IMR-90 (cell line): ENCODE data around the gene DBN1. TPM values are rescaled to one million over a fixed set of nuclear protein-coding genes. Genes with fewer than 3 reads are reported as not detected.

Experiments used
- ATAC-seq: fragments of 200-7000 bp; cut with Tn5 transposase; 2 replicates; pipeline ENCODE4 v1.9.1; 2020; ENCODE audit warnings: low read depth, mild to moderate bottlenecking, moderate library complexity
- BruUV-seq: library from RNA; stranded (reverse); fragments of 400-500 nt; replicated peaks from 2 replicates; lab custom pipeline; 2021; lab: Mats Ljungman, UMichigan
- CTCF ChIA-PET: fragments of 300-600 bp; formaldehyde crosslinking; extraction: SDS; loops from one replicate; lab custom pipeline; 2021; ENCODE audit warnings: antibody characterized with exemption; lab: Yijun Ruan, JAX
- POLR2A ChIA-PET: fragments of 300-600 bp; sonication (Branson Sonifier 250); formaldehyde crosslinking; loops from one replicate; lab custom pipeline; 2022; ENCODE audit warnings: antibody characterized with exemption; ENCODE audit not compliant: unreplicated experiment; lab: Charles Lee
- DNase-seq: peaks from one replicate; pipeline ENCODE4 v3.0.0; 2013
- H2AFZ ChIP-seq: replicated peaks from 2 replicates; pipeline ENCODE3; 2013; ENCODE audit warnings: low read length, mild to moderate bottlenecking; ENCODE audit not compliant: poor library complexity
- H2AK5ac ChIP-seq: 2 replicates; pipeline ENCODE4 v1.6.1; 2013; ENCODE audit warnings: low read depth, low read length, inconsistent platforms
- H2AK9ac ChIP-seq: replicated peaks from 2 replicates; pipeline ENCODE3; 2013; ENCODE audit warnings: mild to moderate bottlenecking, low read depth, low read length, moderate library complexity; ENCODE audit not compliant: poor library complexity
- H2BK120ac ChIP-seq: 2 replicates; pipeline ENCODE4 v1.6.1; 2013; ENCODE audit warnings: low read depth, low read length, inconsistent platforms
- H2BK15ac ChIP-seq: 3 replicates; pipeline ENCODE4 v1.6.1; 2013; ENCODE audit warnings: low read depth, low read length, inconsistent platforms
- H2BK20ac ChIP-seq: 2 replicates; pipeline ENCODE4 v1.6.1; 2013; ENCODE audit warnings: low read depth, mild to moderate bottlenecking, inconsistent platforms, low read length, moderate library complexity
- H2BK5ac ChIP-seq: 2 replicates; pipeline ENCODE4 v1.6.1; 2013; ENCODE audit warnings: mild to moderate bottlenecking, low read depth, low read length, inconsistent platforms; ENCODE audit not compliant: poor library complexity, severe bottlenecking
- H3K14ac ChIP-seq: replicated peaks from 2 replicates; pipeline ENCODE4 v1.6.1; 2013; ENCODE audit warnings: low read depth, low read length, inconsistent platforms
- H3K18ac ChIP-seq: 2 replicates; pipeline ENCODE4 v1.6.1; 2013; ENCODE audit warnings: low read depth, low read length, control low read depth
- H3K23ac ChIP-seq: 2 replicates; pipeline ENCODE4 v1.6.1; 2013; ENCODE audit warnings: low read depth, low read length, inconsistent platforms
- H3K27ac ChIP-seq: 2 replicates; pipeline ENCODE4 v1.5.1; 2013; ENCODE audit warnings: mild to moderate bottlenecking, control low read depth, low read length; ENCODE audit not compliant: insufficient read depth
- H3K27me3 ChIP-seq: 2 replicates; pipeline ENCODE4 v1.6.1; 2013; ENCODE audit warnings: low read length; ENCODE audit not compliant: control insufficient read depth, insufficient read depth
- H3K36me3 ChIP-seq: 2 replicates; pipeline ENCODE4 v1.6.1; 2013; ENCODE audit warnings: low read length, mixed read lengths; ENCODE audit not compliant: control insufficient read depth, insufficient read depth
- H3K4ac ChIP-seq: 2 replicates; pipeline ENCODE4 v1.6.1; 2013; ENCODE audit warnings: low read depth, low read length, inconsistent platforms
- H3K4me1 ChIP-seq: 2 replicates; pipeline ENCODE4 v1.6.1; 2013; ENCODE audit warnings: low read length, mixed read lengths; ENCODE audit not compliant: control insufficient read depth, insufficient read depth
- H3K4me2 ChIP-seq: 2 replicates; pipeline ENCODE4 v1.6.1; 2013; ENCODE audit warnings: low read depth, mild to moderate bottlenecking, control low read depth, low read length, moderate library complexity
- H3K4me3 ChIP-seq: 2 replicates; pipeline ENCODE4 v1.5.1; 2013; ENCODE audit warnings: low read depth, mild to moderate bottlenecking, control low read depth, low read length, moderate library complexity; ENCODE audit not compliant: insufficient read depth
- H3K56ac ChIP-seq: 2 replicates; pipeline ENCODE4 v1.6.1; 2013; ENCODE audit warnings: low read length, inconsistent platforms; ENCODE audit not compliant: insufficient read depth; ENCODE audit errors: extremely low read depth
- H3K79me1 ChIP-seq, 2 experiments: 2 replicates each; pipeline ENCODE4 v1.6.1; 2013; ENCODE audit warnings: low read length in 2 of 2, inconsistent platforms in 1 of 2, low read depth in 1 of 2
- H3K9ac ChIP-seq: 2 replicates; pipeline ENCODE4 v1.6.1; 2013; ENCODE audit warnings: low read depth, low read length, control low read depth
- H3K9me1 ChIP-seq: 2 replicates; pipeline ENCODE4 v1.6.1; 2013; ENCODE audit warnings: low read length, inconsistent platforms; ENCODE audit not compliant: insufficient read depth
- H3K9me3 ChIP-seq: 2 replicates; pipeline ENCODE4 v1.6.1; 2013; ENCODE audit warnings: low read length; ENCODE audit not compliant: control insufficient read depth, insufficient read depth
- H4K20me1 ChIP-seq: 2 replicates; pipeline ENCODE4 v1.6.1; 2013; ENCODE audit warnings: low read length, inconsistent platforms; ENCODE audit not compliant: insufficient read depth
- H4K5ac ChIP-seq: 2 replicates; pipeline ENCODE4 v1.6.1; 2013; ENCODE audit warnings: mild to moderate bottlenecking, low read depth, low read length, control low read depth
- H4K8ac ChIP-seq, 2 experiments: 2 replicates each; pipeline ENCODE4 v1.6.1; 2013; ENCODE audit warnings: low read depth in 2 of 2, low read length in 2 of 2, control low read depth in 1 of 2, inconsistent platforms in 1 of 2
- H4K91ac ChIP-seq: 2 replicates; pipeline ENCODE4 v1.6.1; 2013; ENCODE audit warnings: low read depth, low read length, inconsistent platforms; ENCODE audit not compliant: insufficient read depth
- CHD1 ChIP-seq: IDR thresholded peaks from 2 replicates; pipeline ENCODE4 v1.6.1; 2012; ENCODE audit warnings: low read depth, low read length, improper control_type of control experiment
- FOS ChIP-seq: fragments of 150-350 bp; IDR thresholded peaks from 2 replicates; pipeline ENCODE4 v1.6.1; 2016; ENCODE audit warnings: low read depth, low read length
- MAFK ChIP-seq: IDR thresholded peaks from 2 replicates; pipeline ENCODE4 v1.6.1; 2012; ENCODE audit warnings: low read depth, low read length, improper control_type of control experiment
- MAZ ChIP-seq: IDR thresholded peaks from 2 replicates; pipeline ENCODE4 v1.6.1; 2012; ENCODE audit warnings: low read depth, mild to moderate bottlenecking, low read length, improper control_type of control experiment, moderate library complexity, borderline replicate concordance
- NFE2L2 ChIP-seq: fragments of 150-350 bp; IDR thresholded peaks from 2 replicates; pipeline ENCODE4 v1.6.1; 2016; ENCODE audit warnings: low read depth, mild to moderate bottlenecking, low read length
- SMC3 ChIP-seq: fragments of 150-350 bp; IDR thresholded peaks from 2 replicates; pipeline ENCODE4 v1.6.1; 2016; ENCODE audit warnings: low read depth, mild to moderate bottlenecking, antibody characterized with exemption, low read length, moderate library complexity
- WGBS, 2 experiments: methylation state at CpG; one replicate each; pipeline versions ENCODE4 v1.1.5 to v1.1.7; 2013; ENCODE audit warnings: missing lambda C conversion rate in 2 of 2; ENCODE audit not compliant: insufficient read length in 1 of 2; ENCODE audit errors: extremely low coverage in 2 of 2; 5-methylcytosine and 5-hydroxymethylcytosine counted together
- dilution Hi-C: fragments of 300-500 bp; cut with HindIII; formaldehyde crosslinking; loops from one replicate; pipeline ENCODE4 v1.14.3; 2018; ENCODE audit warnings: low sequenced_read_pairs; ENCODE audit not compliant: unreplicated experiment
- in situ Hi-C: fragments of 300-500 bp; cut with MboI; formaldehyde crosslinking; loops from 3 replicates; pipeline ENCODE4 v1.14.3; 2019; ENCODE audit warnings: low sequenced_read_pairs, inconsistent platforms, mixed read lengths
- intact Hi-C: fragments of 100-400 bp; cut with micrococcal nuclease; formaldehyde crosslinking; loops from 2 replicates; pipeline ENCODE4 v1.10.0; 2022
- polyA plus RNA-seq, 3 experiments: library from polyadenylated mRNA; depleted of rRNA; stranded (reverse); fragments of >200 nt; gene quantifications; 2 replicates each; pipeline ENCODE4 v1.2.3, GENCODE V29; 2012; ENCODE audit warnings: low replicate concordance in 1 of 3
- total RNA-seq: library from RNA; depleted of rRNA; stranded (reverse); fragments of >200 nt; gene quantifications from 2 replicates; pipeline ENCODE4 v1.2.3, GENCODE V29; 2012
- TF ChIP-seq, protein P1 (sequence below): conservative IDR thresholded peaks from 2 replicates; pipeline ENCODE4 v1.5.1; 2012; ENCODE audit warnings: mild to moderate bottlenecking, low read depth, low read length, improper control_type of control experiment
- TF ChIP-seq, protein P2 (sequence below): fragments of 150-350 bp; IDR thresholded peaks from 2 replicates; pipeline ENCODE4 v1.6.1; 2016; ENCODE audit warnings: low read depth, mild to moderate bottlenecking, low read length, moderate library complexity, borderline replicate concordance

DBN1 gene
- total and polyA plus RNA-seq, 2 of the 4 experiments (the other 2 are of a cell fraction) = 122 to 187 TPM

DNA sequence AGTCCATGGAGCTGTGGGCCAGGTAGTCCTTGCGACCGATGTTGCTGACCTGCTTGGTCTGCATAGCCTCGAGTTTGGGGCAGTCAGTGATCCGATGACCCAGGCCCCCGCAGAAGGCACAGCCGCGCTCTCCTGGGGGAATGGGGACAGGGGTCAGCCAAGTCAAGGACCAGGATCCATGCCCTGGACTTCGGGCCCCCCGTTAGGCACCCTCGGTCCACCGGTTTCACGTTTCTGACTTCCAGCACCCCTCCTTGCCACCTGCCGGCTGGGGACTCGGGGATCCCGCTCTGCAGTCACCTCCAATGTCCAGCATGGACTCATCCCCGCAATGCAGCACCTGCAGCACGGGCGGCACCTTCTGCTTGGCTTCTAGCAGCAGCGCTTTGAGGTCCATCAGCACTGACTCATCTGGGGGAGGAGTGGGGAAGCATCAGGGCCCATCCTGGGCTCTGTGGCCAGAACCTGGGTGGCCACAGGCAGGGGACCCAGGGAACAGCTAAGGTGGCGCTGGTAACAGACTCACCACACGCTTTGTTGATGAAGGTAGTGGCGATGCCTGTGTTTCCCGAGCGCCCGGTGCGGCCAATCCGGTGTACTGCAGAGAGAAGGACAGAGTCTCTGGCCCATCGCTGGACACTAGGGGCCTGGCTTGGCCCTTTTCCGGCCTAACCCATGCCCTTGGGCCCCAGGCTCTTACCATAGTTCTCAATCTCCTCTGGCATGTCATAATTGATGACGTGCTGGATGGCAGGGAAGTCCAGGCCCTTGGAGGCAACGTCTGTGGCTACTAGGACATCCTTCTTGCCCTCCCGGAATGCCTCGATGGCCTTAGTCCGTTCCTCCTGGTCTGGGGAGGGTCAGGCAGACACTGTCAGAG, 38.6 kb upstream of the DBN1 start:
- Histone ChIP-seq H2BK5ac (no peak overlapping the region), H4K5ac (no peak overlapping the region), H2BK120ac (no peak overlapping the region), H3K4me1 (peaks cover 7% of the 10 kb centered on the region), H4K91ac (no peak overlapping the region), H3K18ac (no peak overlapping the region), H3K9ac (no peak overlapping the region), H4K8ac (no peak overlapping the region), H3K79me1 (peaks cover 24 to 30% of the 10 kb centered on the region in 2 experiments; a peak in 3 of 4 replicates), H3K56ac (no peak overlapping the region), H3K9me1 (no peaks in the 10 kb centered on the region), H2BK15ac (no peak overlapping the region), H3K9me3 (no peaks in the 10 kb centered on the region), H3K27me3 (no peaks in the 10 kb centered on the region), H2AFZ (no peak overlapping the region), H2AK9ac (peak overlapping the region; percentile 50), H2AK5ac (no peak overlapping the region), H4K20me1 (no peaks in the 10 kb centered on the region; the same call in 1 of the 2 replicates), H3K14ac (no peak overlapping the region), H3K36me3 (peaks cover 59% of the 10 kb centered on the region), H3K27ac (no peak overlapping the region), H3K4me3 (no peak overlapping the region), H2BK20ac (no peak overlapping the region), H3K4me2 (no peak overlapping the region), H3K23ac (no peak overlapping the region), H3K4ac (no peak overlapping the region)
- 97% methylated on average over 21 of the region's 34 CpGs; no CpG with 5 or more reads in 1 of the 2 experiments for WGBS, 2 experiments
- intact Hi-C loops = no loop called here
- dilution Hi-C loops = no loop called here
- TF ChIP-seq CHD1 = no peak
- TF ChIP-seq NFE2L2 = no peak
- no peak for TF ChIP-seq SMC3
- TF ChIP-seq MAFK = no peak
- no peak for TF ChIP-seq FOS
- TF ChIP-seq, protein P1, sequence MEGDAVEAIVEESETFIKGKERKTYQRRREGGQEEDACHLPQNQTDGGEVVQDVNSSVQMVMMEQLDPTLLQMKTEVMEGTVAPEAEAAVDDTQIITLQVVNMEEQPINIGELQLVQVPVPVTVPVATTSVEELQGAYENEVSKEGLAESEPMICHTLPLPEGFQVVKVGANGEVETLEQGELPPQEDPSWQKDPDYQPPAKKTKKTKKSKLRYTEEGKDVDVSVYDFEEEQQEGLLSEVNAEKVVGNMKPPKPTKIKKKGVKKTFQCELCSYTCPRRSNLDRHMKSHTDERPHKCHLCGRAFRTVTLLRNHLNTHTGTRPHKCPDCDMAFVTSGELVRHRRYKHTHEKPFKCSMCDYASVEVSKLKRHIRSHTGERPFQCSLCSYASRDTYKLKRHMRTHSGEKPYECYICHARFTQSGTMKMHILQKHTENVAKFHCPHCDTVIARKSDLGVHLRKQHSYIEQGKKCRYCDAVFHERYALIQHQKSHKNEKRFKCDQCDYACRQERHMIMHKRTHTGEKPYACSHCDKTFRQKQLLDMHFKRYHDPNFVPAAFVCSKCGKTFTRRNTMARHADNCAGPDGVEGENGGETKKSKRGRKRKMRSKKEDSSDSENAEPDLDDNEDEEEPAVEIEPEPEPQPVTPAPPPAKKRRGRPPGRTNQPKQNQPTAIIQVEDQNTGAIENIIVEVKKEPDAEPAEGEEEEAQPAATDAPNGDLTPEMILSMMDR = no peak
- no peak for TF ChIP-seq MAZ
- TF ChIP-seq, protein P2, sequence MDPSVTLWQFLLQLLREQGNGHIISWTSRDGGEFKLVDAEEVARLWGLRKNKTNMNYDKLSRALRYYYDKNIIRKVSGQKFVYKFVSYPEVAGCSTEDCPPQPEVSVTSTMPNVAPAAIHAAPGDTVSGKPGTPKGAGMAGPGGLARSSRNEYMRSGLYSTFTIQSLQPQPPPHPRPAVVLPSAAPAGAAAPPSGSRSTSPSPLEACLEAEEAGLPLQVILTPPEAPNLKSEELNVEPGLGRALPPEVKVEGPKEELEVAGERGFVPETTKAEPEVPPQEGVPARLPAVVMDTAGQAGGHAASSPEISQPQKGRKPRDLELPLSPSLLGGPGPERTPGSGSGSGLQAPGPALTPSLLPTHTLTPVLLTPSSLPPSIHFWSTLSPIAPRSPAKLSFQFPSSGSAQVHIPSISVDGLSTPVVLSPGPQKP = no peak
- CTCF ChIA-PET = no interaction called here
- DNase-seq (no peak), ATAC-seq (no peak)
- in situ Hi-C loops = no loop called here
- TSS peak; percentile 78 for BruUV-seq
- POLR2A ChIA-PET = no interaction called here
